Panc1 (cell line): ENCODE measurements around the gene SPNS3. TPM values are rescaled to one million over a fixed set of nuclear protein-coding genes. Genes with fewer than 3 reads are reported as not detected.

Source experiments
- ATAC-seq: fragments of 200-7000 bp; cut with Tn5 transposase; 2 replicates; pipeline ENCODE4 v1.9.1; 2020; ENCODE audit warnings: mild to moderate bottlenecking, moderate library complexity
- BruUV-seq: library from RNA; stranded (reverse); fragments of 400-500 nt; replicated peaks from 2 replicates; lab custom pipeline; 2021; lab: Mats Ljungman, UMichigan
- CTCF ChIA-PET: fragments of 300-600 bp; sonication (Branson Sonifier 250); formaldehyde crosslinking; loops from one replicate; lab custom pipeline; 2022; ENCODE audit warnings: antibody characterized with exemption; lab: Charles Lee
- POLR2A ChIA-PET: fragments of 300-600 bp; sonication (Branson Sonifier 250); formaldehyde crosslinking; loops from one replicate; lab custom pipeline; 2022; ENCODE audit warnings: antibody characterized with exemption; lab: Charles Lee
- DNase-seq: peaks from one replicate; pipeline ENCODE4 v3.0.0-alpha.2; 2010; ENCODE audit warnings: low read depth, low spot score
- H3K27ac ChIP-seq: 2 replicates; pipeline ENCODE4 v1.5.1; 2011; ENCODE audit warnings: mild to moderate bottlenecking, low read length, inconsistent platforms
- H3K27me3 ChIP-seq: fragments of 200-500 bp; sonication (Bioruptor generic); 2 replicates; pipeline ENCODE4 v1.6.0; 2014; ENCODE audit warnings: low read length, inconsistent platforms; ENCODE audit not compliant: control insufficient read depth, insufficient read depth
- H3K36me3 ChIP-seq: fragments of 200-500 bp; sonication (Bioruptor generic); 2 replicates; pipeline ENCODE4 v1.5.1; 2014; ENCODE audit warnings: inconsistent platforms, mild to moderate bottlenecking, low read length, moderate library complexity; ENCODE audit not compliant: control insufficient read depth, insufficient read depth
- H3K4me1 ChIP-seq: 2 replicates; pipeline ENCODE4 v1.5.1; 2011; ENCODE audit warnings: inconsistent platforms, mild to moderate bottlenecking, low read length, moderate library complexity; ENCODE audit not compliant: control insufficient read depth, insufficient read depth
- H3K4me3 ChIP-seq, 2 experiments: 2 replicates each; pipeline ENCODE4 v1.5.1; 2011 to 2012; ENCODE audit warnings: low read depth in 2 of 2, low read length in 2 of 2, mild to moderate bottlenecking in 2 of 2, inconsistent platforms in 1 of 2, moderate library complexity in 1 of 2
- H3K9me3 ChIP-seq: fragments of 200-500 bp; sonication (Bioruptor generic); 2 replicates; pipeline ENCODE4 v1.5.1; 2014; ENCODE audit warnings: low read depth, mild to moderate bottlenecking, inconsistent platforms, low read length, moderate library complexity; ENCODE audit not compliant: control insufficient read depth, insufficient read depth
- CTCF ChIP-seq: fragments of 450-650 bp; IDR thresholded peaks from 2 replicates; pipeline ENCODE4 v1.5.1; 2017; ENCODE audit warnings: mild to moderate bottlenecking
- POLR2AphosphoS5 ChIP-seq: IDR thresholded peaks from 2 replicates; pipeline ENCODE4 v1.6.1; 2012; ENCODE audit warnings: mild to moderate bottlenecking, low read depth, low read length, moderate library complexity
- REST ChIP-seq, 2 experiments: IDR thresholded peaks; 2 replicates each; pipeline ENCODE4 v1.6.1; 2011 to 2012; ENCODE audit warnings: low read depth in 2 of 2, control low read depth in 1 of 2, low read length in 1 of 2, mild to moderate bottlenecking in 1 of 2, moderate library complexity in 1 of 2; ENCODE audit not compliant: insufficient read depth in 1 of 2
- SIN3A ChIP-seq: IDR thresholded peaks from 2 replicates; pipeline ENCODE4 v1.6.1; 2012; ENCODE audit warnings: low read depth, mild to moderate bottlenecking, low read length, moderate library complexity, borderline replicate concordance; ENCODE audit not compliant: insufficient read depth
- TCF7L2 ChIP-seq: IDR thresholded peaks from 2 replicates; pipeline ENCODE4 v1.6.1; 2011; ENCODE audit warnings: mild to moderate bottlenecking, low read depth, low read length, inconsistent platforms
- in situ Hi-C: cut with HindIII; loops from 2 replicates; pipeline ENCODE4 v1.10.0; 2016; ENCODE audit warnings: low sequenced_read_pairs, low pct_unique_long_range_greater_than_20kb
- intact Hi-C: fragments of 100-400 bp; cut with micrococcal nuclease; formaldehyde crosslinking; loops from one replicate; pipeline ENCODE4 v1.10.0; 2022; ENCODE audit not compliant: unreplicated experiment
- total RNA-seq: library from RNA; stranded (reverse); gene quantifications from one replicate; pipeline ENCODE4 v1.2.1, GENCODE V29; 2021; ENCODE audit not compliant: unreplicated experiment

Gene SPNS3
- total RNA-seq, 1 experiment from 2014 or later, result 0.10 TPM

- intact Hi-C loops, result no loop called here
- no peaks in the 10 kb centered on the region for H3K27me3 ChIP-seq
- no peaks in the 10 kb centered on the region for H3K36me3 ChIP-seq
- BruUV-seq, result no TSS peak
- no peaks in the 10 kb centered on the region for H3K9me3 ChIP-seq
- POLR2A ChIA-PET, result no interaction called here
- no peaks in the 10 kb centered on the region for H3K4me1 ChIP-seq
- H3K4me3 ChIP-seq, result no peak overlapping the region
- no peak for DNase-seq
- in situ Hi-C loops, result no loop called here
- H3K27ac ChIP-seq, result no peak overlapping the region
- CTCF ChIA-PET, result no interaction called here
- ATAC-seq, result no peak
- TF ChIP-seq CTCF, result no peak
- TF ChIP-seq POLR2AphosphoS5, result no peak
- no peak for TF ChIP-seq TCF7L2
- no peak for TF ChIP-seq SIN3A
- TF ChIP-seq REST (IDR thresholded peaks at IDR 0.05; ENCODE audit: insufficient read depth in 1 of 2, low read depth in 2 of 2, low read length in 1 of 2), result no peak
These were observed 85.2 kb downstream of the SPNS3 start for GRCh38 chr17:4518901-4519300.

- Histone ChIP-seq H3K36me3 (no peaks in the 10 kb centered on the region), H3K27me3 (no peaks in the 10 kb centered on the region), H3K4me1 (no peaks in the 10 kb centered on the region), H3K9me3 (no peaks in the 10 kb centered on the region), H3K27ac (no peak overlapping the region), H3K4me3 (no peak overlapping the region)
- BruUV-seq, result no TSS peak
- TF ChIP-seq CTCF (no peak), REST (IDR thresholded peaks at IDR 0.05; ENCODE audit: insufficient read depth in 1 of 2, low read depth in 2 of 2, low read length in 1 of 2) (no peak), TCF7L2 (no peak), SIN3A (no peak), POLR2AphosphoS5 (no peak)
- DNase-seq, result no peak
- ChIA-PET CTCF (no interaction called here), POLR2A (no interaction called here)
- intact Hi-C loops (no loop called here), in situ Hi-C loops (no loop called here)
- no peak for ATAC-seq
These were observed 85.6 kb downstream of the SPNS3 start for GRCh38 chr17:4519361-4519788.
